Esophagus muscularis mucosa (tissue), 3 donors: ENCODE results near the gene GNG2.

Experiments used
- CTCF ChIP-seq, 3 experiments: fragments of 200-600 bp in 2 of 3; fragments of 450-650 bp in 1 of 3; sonication (generic) in 2 of 3; IDR thresholded peaks; one replicate each; pipeline ENCODE4 v1.5.1; 2017 to 2019; ENCODE audit warnings: antibody characterized with exemption in 3 of 3, mild to moderate bottlenecking in 2 of 3, moderate library complexity in 1 of 3
- POLR2A ChIP-seq: fragments of 450-650 bp; IDR thresholded peaks from one replicate; pipeline ENCODE4 v1.6.1; 2017; ENCODE audit warnings: antibody characterized with exemption, moderate library complexity, mild to moderate bottlenecking, low read depth

GRCh38 chr14:51960866-51961265 is 100.5 kb downstream of the GNG2 start:
- TF ChIP-seq CTCF (IDR thresholded peaks at IDR 0.05) (no peak), POLR2A (no peak)
